ENCODE measurements around the gene KRTAP5-5.

Gene KRTAP5-5

GRCh38 chr11:1679881-1680280, 50.3 kb downstream of the KRTAP5-5 start:
- TF ChIP-seq EZH2 (IDR thresholded peaks at IDR 0.05; ENCODE audit: borderline replicate concordance, low read depth, low read length, severe bottlenecking), result no peak
- no peak overlapping the region for H3K9ac ChIP-seq (ENCODE audit: low read depth, low read length)

More at GRCh38 chr11:1679881-1680280, 50.3 kb downstream of the KRTAP5-5 start:
- no peaks in the 10 kb centered on the region for H3K79me2 ChIP-seq (ENCODE audit: insufficient read depth, low read length)
- no peaks in the 10 kb centered on the region for H3K9me3 ChIP-seq (ENCODE audit: insufficient read depth, low read length, severe bottlenecking)
- no peak overlapping the region for H3K27ac ChIP-seq (ENCODE audit: low read length)
- H3K4me3 ChIP-seq (ENCODE audit: low read depth in 1 of 2, low read length in 2 of 2), result no peak overlapping the region
- H3K36me3 ChIP-seq (ENCODE audit: insufficient read depth, low read length), result no peaks in the 10 kb centered on the region
- ATAC-seq (ENCODE audit: insufficient read depth, low read depth) (no peak), DNase-seq (no peak)
- H2AFZ ChIP-seq (ENCODE audit: low read depth, low read length), result no peak overlapping the region
- H3K4me1 ChIP-seq (ENCODE audit: insufficient read depth, low read length), result no peaks in the 10 kb centered on the region
- H3K27me3 ChIP-seq (ENCODE audit: insufficient read depth, low read length, poor library complexity), result no peaks in the 10 kb centered on the region
- H4K20me1 ChIP-seq (ENCODE audit: insufficient read depth, low read length), result no peaks in the 10 kb centered on the region
- H3K4me2 ChIP-seq (ENCODE audit: insufficient read depth, low read length), result no peak overlapping the region
